SK-N-SH treated with all-trans-retinoic acid at 6 μM for 48 hours (cell line): ENCODE measurements around the gene CYLD.

Experiments
- ARNTL ChIP-seq: fragments of 450-650 bp; formaldehyde crosslinking; IDR thresholded peaks from 2 replicates; pipeline ENCODE4 v1.5.0; 2020; ENCODE audit warnings: low read depth, mild to moderate bottlenecking, moderate library complexity, borderline replicate concordance
- PPARA ChIP-seq: fragments of 250-450 bp; sonication (Bioruptor Pico); IDR thresholded peaks from 2 replicates; pipeline ENCODE4 v1.5.0; 2020; ENCODE audit warnings: mild to moderate bottlenecking, borderline replicate concordance
- RARB ChIP-seq: fragments of 250-450 bp; sonication (Bioruptor Pico); IDR thresholded peaks from 2 replicates; pipeline ENCODE4 v1.8.0; 2021; ENCODE audit warnings: mild to moderate bottlenecking, moderate library complexity
- TOX ChIP-seq: fragments of 250-450 bp; sonication (Bioruptor Pico); IDR thresholded peaks from 2 replicates; pipeline ENCODE4 v1.8.0; 2021; ENCODE audit warnings: mild to moderate bottlenecking, moderate library complexity, borderline replicate concordance
- ZFP3 ChIP-seq: fragments of 250-450 bp; sonication (Bioruptor Pico); IDR thresholded peaks from 2 replicates; pipeline ENCODE4 v1.5.0; 2020; ENCODE audit warnings: mild to moderate bottlenecking, moderate library complexity
- ZNF565 ChIP-seq: fragments of 450-650 bp; formaldehyde crosslinking; conservative IDR thresholded peaks from 2 replicates; pipeline ENCODE4 v1.5.0; 2020; ENCODE audit warnings: low read depth, mild to moderate bottlenecking, moderate library complexity
- ZNF70 ChIP-seq: fragments of 450-650 bp; formaldehyde crosslinking; IDR thresholded peaks from 2 replicates; pipeline ENCODE4 v1.5.0; 2020; ENCODE audit warnings: mild to moderate bottlenecking, moderate library complexity
- TF ChIP-seq, protein P1 (sequence below): fragments of 250-450 bp; sonication (Bioruptor Pico); IDR thresholded peaks from 2 replicates; pipeline ENCODE4 v1.8.0; 2021; ENCODE audit warnings: low read depth, mild to moderate bottlenecking, moderate library complexity, borderline replicate concordance

GRCh38 chr16:50818380-50818779 lies 76.5 kb downstream of the CYLD start:
- TF ChIP-seq, protein P1, sequence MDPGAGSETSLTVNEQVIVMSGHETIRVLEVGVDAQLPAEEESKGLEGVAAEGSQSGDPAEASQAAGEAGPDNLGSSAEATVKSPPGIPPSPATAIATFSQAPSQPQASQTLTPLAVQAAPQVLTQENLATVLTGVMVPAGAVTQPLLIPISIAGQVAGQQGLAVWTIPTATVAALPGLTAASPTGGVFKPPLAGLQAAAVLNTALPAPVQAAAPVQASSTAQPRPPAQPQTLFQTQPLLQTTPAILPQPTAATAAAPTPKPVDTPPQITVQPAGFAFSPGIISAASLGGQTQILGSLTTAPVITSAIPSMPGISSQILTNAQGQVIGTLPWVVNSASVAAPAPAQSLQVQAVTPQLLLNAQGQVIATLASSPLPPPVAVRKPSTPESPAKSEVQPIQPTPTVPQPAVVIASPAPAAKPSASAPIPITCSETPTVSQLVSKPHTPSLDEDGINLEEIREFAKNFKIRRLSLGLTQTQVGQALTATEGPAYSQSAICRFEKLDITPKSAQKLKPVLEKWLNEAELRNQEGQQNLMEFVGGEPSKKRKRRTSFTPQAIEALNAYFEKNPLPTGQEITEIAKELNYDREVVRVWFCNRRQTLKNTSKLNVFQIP (CRISPR knock-in tag) = no peak
- TF ChIP-seq TOX (CRISPR knock-in tag) (no peak), ARNTL (CRISPR knock-in tag) (no peak), PPARA (CRISPR knock-in tag) (no peak), ZNF565 (CRISPR knock-in tag) (no peak), ZFP3 (CRISPR knock-in tag) (no peak), RARB (CRISPR knock-in tag) (no peak), ZNF70 (CRISPR knock-in tag) (no peak)
